Lung microvascular endothelial cell (primary cell): ENCODE data around the gene INPP5D. TPM values are rescaled to one million over a fixed set of nuclear protein-coding genes. Genes with fewer than 3 reads are reported as not detected.
"Not testable (repeated sequence)": the region's sequence is repeated elsewhere in the genome, so short reads cannot be mapped to it uniquely, and the experiment has no call there.

Experiments
- DNase-seq, 2 donors: peaks; one replicate each; pipeline versions ENCODE4 v3.0.0 to v3.0.0-alpha.2; 2010; ENCODE audit warnings: low read depth in 2 of 2
- total RNA-seq: library from RNA; depleted of rRNA; stranded (reverse); fragments of >200 nt; gene quantifications from 2 replicates; pipeline ENCODE4 v1.2.1, GENCODE V29; 2014

Gene INPP5D
- total RNA-seq, 1 donor from 2014 or later: 43.5 TPM

DNA sequence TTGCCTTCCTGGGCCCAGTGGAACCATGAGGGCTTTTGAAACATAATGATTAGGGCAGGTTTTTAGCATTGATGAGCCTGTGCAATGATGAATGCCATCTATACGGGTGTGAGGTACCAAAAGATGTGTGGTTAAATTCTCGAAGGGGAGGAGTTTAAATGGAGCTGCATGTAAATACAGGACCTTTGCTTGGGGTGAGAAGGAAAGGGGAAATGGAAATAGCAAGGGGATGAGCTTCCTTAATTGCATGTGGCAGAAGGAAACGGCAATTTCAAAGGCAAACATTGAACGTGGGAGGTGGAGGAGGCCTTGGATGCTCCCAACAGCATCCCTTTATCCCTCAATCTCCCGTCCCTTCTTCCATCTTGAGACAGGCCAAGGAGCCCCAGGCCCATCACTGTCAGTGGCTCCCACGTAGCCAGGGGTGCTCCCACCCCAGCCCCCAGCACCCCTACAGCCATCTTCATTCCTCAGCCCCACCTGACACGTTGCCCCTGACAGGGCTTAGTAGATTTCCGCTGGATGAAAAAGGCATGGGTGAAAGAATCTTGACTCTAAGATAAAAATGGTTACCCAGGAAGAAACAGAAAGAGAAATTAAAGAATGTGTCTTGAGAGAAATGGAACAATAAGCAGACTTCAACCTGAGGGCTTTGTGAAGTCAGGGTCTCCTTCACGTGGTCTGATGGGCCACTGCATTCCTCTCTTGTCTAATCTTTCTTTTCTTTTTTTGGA lies 32.5 kb downstream of the INPP5D start:
- no peak for DNase-seq

DNA sequence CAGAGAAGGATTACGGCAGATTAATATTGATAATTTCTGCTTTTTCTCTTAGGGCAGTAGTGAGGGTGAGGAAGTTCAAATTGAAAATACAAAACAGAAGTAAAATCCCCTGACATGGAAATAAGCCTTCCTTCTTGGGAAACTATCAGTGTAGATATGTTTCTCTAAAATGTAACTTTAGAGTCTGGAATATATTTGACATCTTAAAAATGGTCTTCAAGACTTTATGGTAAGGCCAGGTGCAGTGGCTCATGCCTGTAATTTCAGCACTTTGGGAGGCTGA lies 33.0 kb downstream of the INPP5D start:
- DNase-seq: no peak

- no peak for DNase-seq
These were observed 33.6 kb downstream of the INPP5D start for GRCh38 chr2:233093721-233094120.

DNA sequence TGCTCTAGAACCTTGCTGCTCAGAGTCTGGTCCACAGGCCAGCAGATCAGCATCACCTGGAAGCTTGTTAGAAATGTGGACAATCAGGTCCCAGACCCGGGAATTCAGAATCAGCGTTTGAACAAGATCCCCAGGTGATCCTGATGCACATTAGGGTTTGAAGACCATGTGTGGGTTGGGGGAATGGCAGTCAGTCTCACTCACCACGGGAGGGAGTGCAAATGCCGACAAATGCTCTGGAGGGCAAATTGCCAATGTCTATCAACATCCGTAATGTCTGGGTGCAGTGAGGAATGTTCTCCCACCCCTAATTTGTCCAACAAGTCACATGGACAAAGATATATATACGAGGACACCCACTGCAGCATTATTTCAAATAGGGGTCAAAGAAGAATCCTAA lies 34.5 kb downstream of the INPP5D start:
- DNase-seq: no peak

DNA sequence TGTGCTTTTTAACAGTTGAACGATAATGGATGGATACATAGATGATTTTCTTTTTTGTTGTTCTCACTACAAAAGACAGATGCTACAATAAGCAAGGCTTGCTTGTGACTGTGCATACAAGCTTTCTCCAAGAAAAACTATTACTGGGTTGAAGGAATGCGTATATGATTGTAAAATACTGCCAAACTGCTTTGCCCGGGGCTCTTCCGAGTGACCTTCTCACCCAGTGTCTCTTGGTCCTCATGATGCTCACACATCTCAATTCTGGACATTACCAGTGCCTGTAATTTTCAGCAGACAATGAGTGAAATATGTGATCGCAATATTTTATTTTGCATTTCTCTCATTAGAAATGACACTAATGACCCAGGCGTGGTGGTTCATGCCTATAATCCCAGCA lies 35.9 kb downstream of the INPP5D start:
- no peak for DNase-seq

DNA sequence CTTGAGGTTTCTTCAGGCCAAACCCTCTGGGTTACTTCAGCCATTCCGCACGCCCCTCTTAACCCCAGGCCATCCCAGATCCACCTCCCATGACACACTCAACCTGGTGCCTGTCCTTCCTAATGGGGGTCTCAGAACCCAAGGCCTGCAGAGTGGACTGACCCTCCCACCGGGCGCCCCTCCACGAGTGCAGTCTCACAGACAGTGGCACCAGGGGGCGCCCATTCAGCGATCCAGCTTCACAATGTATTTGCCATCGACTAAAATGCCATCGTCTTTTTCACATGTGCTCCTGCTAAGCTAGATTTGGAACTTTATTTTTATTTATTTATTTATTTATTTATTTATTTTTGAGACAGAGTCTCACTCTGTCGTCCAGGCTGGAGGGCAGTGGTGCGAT lies 38.5 kb downstream of the INPP5D start:
- DNase-seq: no peak

- DNase-seq: not testable (repeated sequence)
These were observed 39.7 kb downstream of the INPP5D start for GRCh38 chr2:233099820-233100191.

DNA sequence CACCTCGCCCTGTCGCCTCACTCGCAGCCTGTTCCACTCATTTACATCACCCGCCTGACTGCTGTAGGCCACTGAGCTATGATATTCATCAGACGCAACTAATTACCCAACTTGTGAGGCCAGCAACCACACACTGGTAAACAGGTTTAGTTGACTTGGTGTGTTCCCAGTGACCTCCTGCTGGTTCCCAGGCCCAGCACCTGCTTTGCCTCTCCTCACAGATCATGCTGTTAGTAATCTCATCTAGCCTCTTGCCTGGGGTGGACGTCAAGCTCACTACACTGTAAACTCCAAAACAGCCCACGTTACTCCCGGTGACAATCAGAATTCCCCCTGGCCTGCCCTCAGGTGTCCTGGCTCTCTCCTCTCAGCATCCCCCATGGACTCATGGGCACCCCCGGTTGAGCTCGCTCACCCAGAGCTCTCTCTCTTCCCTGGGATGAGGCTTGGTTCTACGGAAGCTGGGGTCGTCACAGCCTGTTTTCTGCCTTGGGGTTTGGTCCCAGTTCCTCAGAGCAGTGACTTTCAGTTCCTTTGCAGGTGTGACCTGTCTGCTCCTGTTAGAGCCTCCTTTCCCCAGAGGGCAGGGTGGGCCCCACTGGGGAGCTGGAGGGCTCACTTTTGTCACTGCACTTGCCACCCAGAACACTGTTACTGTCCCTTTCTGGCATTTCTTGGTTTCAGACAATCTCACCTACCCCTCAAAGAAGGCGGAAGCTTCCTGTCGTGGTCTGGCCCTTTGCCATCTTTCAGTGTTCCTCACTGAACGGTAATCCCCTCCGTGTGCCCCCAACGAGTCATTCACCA lies 40.3 kb downstream of the INPP5D start:
- DNase-seq: no peak

- no peak for DNase-seq
These were observed 41.0 kb downstream of the INPP5D start for GRCh38 chr2:233101141-233101540.

DNA sequence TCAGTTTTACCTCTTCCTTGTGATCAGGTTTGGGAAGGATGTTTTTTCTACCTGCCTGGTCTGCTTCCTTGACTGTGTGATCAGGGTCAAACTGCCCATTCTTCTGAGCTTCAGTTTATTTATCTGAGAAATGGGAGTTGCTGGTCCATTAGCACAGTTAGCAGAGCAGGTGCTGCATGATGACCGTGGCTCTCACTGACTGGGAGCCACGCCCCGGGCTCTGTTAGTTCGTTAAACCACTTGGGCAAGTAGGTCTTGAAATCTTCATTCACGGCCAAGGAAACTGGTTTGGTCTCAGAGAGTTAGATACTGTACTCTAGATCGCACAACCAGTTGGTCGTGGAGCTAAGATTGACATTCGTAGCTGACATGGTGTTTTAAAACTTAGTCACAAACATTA lies 41.7 kb downstream of the INPP5D start:
- DNase-seq: no peak

- DNase-seq: no peak
These were observed 45.2 kb downstream of the INPP5D start for GRCh38 chr2:233105156-233105895.

- DNase-seq: no peak
These were observed 45.8 kb downstream of the INPP5D start for GRCh38 chr2:233105930-233106329.

DNA sequence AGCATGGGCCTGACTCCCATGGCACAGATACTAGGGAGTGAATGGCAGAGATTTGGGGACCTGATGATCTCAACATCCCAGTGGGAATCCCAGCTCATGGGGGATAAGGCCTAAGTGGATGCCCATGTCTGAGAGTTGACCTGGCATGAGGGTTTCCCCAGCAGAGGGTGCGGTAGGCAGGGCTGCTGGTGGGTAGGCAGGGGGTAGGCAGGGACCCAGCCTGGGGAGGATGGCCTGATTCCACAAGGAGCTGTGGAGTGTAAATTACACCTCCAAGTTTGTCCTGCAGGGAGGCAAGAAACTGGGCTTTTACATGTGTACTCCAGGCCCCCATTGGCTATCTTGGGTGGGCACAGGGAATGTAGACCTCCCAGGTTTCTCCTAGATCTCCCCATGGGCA lies 46.9 kb downstream of the INPP5D start:
- DNase-seq: no peak

DNA sequence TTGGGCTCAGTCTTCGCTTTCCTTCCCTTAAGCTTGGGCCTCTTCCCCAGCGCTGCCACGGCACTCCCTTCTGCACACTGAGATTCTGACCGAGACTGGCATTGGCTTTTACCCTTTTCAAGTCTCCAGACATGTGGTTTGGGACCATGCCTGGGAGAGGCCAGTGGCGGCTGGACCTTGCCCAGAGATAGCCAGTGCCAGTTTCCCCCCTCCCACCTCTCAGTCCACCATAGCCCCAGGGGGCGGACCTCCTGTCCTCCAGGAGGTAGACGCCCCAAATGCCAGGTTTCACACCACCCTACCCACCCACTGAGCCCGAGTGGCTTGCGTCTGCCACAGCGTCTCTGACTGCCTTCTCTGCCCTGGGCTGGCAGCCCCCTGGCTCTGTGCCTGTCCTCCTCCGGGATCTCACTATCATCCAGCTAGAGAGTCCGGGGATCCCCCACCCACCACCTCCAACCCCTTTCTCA lies 47.7 kb downstream of the INPP5D start:
- no peak for DNase-seq

DNA sequence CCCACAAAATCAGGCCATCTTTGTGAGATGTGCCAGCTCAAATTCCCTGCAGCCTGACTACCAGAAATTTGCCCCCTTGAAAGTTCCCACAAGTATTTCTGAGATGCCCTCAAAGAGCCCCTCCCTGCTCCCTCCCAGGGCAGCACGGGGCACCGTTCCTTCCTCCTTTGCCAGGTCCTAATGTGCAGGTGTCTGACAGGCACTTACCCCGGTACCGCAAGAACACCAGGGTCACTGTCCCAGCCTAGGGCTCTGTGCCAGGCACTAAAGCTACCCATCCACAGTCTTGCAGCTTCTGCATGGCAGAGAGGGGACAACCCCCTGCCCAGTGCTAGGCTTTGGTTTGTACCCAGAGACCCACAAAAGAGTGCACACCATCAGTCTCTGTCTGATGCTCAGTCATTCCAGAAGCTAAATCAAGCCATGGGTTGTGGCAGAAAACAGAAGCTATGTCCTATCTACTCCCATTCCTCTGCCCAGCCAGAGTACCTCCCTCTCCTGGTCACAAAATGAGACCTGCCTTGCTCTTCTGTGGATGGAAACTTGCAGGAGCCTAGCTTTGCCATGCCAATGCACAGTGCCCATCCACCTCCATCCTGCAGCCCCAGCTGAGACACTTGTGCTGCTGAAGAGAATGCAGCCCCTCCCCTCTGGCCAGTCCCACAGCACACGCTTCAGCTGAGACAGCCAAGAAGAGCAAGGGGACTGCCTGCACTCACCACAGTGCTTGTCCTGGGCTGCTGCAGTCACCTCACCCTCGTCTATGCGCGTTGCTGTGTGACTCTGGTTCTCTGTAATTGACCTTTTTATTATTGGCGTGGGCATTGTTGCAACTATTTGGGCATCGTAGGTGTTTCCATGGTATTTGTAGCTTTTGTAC lies 48.7 kb downstream of the INPP5D start:
- no peak for DNase-seq

DNA sequence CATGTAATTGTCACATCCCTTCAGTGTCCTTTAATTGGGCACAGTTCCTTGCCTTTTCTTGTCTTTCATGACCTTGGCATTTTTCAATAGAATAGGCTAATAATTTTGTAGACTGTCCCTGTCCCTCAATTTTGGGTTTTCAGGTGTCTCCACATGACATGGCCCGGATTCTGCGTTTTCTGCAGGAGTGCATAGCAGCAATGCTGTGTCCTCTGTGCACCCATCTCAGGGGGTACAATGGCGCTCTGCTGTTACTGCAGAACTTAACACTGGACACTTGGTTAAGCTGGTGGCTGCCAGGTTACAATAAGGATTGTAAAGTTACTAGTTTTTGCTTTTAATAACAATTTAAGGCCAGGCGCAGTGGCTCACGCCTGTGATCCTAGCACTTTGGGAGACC lies 51.3 kb downstream of the INPP5D start:
- no peak for DNase-seq

- no peak for DNase-seq
These were observed 52.2 kb downstream of the INPP5D start for GRCh38 chr2:233112329-233112728.

GRCh38 chr2:233112776-233113452 lies 52.8 kb downstream of the INPP5D start:
- DNase-seq: no peak

DNA sequence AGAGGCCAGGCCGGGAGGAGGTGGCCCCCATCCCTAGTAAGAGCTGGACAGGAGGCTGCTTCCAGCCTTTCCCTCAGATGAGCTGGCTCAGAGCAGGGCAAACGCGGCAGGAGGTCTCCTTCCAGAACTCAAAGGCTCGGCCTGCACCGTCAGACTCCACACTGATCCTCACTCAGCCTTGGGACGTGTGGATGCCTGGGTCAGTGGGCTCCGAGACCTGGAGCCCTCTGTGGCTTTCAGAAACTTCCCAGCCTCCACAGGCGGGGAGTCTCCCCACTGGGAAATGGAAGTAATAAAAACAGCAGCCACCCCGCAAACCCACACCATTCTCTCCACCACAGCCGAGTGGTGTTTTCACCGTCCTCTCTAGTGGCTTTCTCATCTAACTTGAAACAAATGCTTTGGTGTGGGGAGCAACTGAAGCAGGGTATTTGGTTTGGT lies 54.3 kb downstream of the INPP5D start:
- no peak for DNase-seq

DNA sequence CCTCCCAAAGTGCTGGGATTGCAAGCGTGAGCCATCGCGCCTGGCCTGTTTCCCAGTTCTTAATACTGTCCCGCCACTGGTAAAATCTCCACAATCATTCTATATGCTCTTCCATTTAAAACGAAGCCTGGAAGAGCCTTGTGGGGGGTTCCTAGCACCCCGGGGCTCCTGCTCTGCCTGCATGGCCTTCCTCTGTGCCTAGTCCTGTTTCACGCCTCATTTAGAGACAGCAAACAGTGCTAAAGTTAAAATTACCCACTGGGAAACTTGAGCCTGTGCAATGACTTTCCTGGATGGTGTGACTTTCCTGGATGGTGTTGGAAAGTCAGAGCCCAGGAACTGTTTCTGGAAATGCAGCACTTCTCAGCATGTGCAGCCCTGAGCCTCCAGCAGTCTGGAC lies 55.0 kb downstream of the INPP5D start:
- DNase-seq: no peak

GRCh38 chr2:233115741-233116140 lies 55.6 kb downstream of the INPP5D start:
- DNase-seq: no peak
